ENCODE data around the gene RASA2.

- TF ChIP-seq POLR2A (IDR thresholded peaks at IDR 0.05) (no peak), CTCF (IDR thresholded peaks at IDR 0.05 in 4 of 5, conservative IDR thresholded peaks at IDR 0.05 in 1 of 5) (no peak)
Measured at GRCh38 chr3:141498598-141499223, 11.9 kb downstream of the RASA2 start.
